ENCODE results near the gene FRMD4B.

GRCh38 chr3:69423463-69424155, 37.7 kb upstream of the FRMD4B start:
- no peak for TF ChIP-seq CTCF (IDR thresholded peaks at IDR 0.05)
- no peak for TF ChIP-seq POLR2AphosphoS5 (IDR thresholded peaks at IDR 0.05; ENCODE audit: low read depth, low read length)
- TF ChIP-seq REST (IDR thresholded peaks at IDR 0.05; ENCODE audit: insufficient read depth in 1 of 2, low read depth in 2 of 2, low read length in 1 of 2), result no peak
- TF ChIP-seq SIN3A (IDR thresholded peaks at IDR 0.05; ENCODE audit: borderline replicate concordance, insufficient read depth, low read depth, low read length), result no peak
- no peak for TF ChIP-seq TCF7L2 (IDR thresholded peaks at IDR 0.05; ENCODE audit: low read depth, low read length)
